Activated naive CD4-positive, alpha-beta T cell treated with anti-CD3 and anti-CD28 coated beads, Interleukin-2, amount 50 U/mL, for 16 hours (primary cell): ENCODE data around the gene IFT88.

Experiments used
- DNase-seq: peaks from one replicate; pipeline ENCODE4 v3.0.0-alpha.2; 2020

IFT88 gene

DNA sequence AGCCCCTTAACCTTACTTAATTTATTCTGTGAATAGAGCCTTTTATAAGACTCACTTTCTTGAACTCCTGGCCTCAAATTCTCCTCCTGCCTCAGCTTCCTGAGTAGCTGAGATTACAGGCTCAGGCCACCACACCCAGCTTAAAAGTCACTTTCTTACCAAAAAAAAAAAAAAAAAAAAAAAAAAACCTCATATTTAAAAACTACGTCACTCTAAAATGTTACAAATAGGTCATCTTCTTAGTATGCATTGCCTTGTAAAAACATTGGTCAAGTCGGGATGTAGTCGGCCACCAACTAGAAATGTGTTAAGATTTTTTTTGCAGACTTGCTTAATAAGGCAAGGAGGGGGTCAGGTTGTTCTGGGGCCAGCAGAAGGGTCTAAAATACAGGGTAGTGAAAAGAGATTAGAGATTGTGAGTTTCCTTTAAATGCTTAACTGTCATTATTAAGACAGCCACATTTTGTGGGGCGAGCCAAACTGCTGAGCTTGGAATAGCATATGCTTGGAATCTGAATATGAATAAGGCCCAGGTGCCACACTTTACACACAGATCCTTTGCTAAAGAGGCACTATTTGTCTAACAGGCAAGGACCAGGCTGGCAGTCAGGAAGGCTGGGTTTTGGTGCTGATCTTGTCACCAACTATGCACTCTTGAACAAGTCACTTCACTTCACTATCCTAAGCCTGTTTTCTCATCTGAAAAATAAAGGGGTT is 120.1 kb downstream of the IFT88 start:
- DNase-seq: no peak

DNA sequence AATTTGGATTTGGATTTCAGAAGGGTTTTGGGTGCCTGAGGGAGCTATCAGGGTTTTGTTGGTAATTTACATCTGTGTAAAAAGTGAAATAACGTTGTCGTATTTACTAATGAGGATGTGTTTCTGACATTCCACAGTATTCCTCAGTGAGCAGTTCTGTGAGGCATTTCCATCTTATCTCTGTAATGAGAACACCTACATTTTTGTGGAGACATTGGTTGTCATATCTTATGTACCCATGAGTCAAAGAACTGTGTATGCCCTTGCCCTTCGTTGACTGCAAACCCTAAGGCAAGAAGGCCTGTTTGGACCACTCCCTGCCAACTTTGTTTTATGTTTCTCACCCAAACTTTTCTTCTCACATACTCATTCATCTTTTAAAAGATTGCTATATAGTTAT is 122.3 kb downstream of the IFT88 start:
- DNase-seq: no peak

DNA sequence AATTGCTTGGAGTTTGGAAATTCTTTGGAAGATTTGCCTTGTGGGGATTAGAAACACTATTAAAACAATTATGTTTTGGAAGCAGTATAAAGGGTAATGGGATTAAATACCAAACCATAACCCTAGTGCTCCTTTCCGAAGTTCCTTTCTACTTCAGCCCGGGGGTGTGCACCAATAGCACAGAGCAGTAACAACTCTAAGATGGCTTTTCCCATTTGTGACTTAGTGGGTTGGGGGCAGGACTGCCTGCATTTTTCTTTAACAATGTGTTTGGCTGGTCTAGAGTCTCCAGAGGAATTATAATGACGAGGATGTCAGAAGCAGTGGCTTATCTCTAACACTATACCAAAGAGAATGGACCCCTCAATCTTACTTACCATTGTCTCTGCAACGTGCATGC is 124.7 kb downstream of the IFT88 start:
- DNase-seq: no peak

DNA sequence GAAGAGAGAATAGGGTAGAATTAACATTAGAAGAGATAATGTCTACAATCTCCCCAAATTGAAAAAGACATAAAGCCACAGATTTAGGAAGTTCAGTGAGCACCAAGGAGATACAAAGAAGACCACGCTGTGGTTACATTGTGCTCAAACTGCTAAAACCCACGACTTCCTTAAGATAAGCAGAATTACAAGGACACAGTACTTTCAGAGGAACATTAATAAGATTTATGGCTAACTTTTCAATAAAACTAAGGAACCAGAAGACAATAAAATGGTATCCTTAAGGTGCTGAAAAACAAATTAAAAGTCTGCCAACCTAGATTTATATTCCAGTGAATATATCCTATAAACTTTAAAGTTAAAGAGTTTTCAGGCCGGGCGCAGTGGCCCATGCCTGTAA is 129.1 kb downstream of the IFT88 start:
- DNase-seq: no peak

DNA sequence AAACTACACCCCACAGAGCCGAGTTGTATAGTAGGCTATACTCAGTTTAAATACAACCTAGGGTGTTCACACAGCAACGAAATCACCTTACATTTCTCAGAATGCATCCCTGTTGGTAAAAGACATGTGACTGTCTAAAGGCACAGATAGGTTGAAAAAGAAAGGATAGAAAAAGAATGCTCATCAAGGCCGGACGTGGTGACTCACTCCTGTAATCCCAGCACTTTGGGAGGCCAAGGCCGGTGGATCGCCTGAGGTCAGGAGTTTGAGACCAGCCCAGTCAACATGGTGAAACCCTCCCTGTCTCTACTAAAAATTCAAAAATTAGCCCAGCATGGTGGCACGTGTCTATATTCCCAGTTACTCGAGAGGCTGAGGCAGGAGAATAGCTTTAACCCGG is 132.8 kb downstream of the IFT88 start:
- DNase-seq: no peak

DNA sequence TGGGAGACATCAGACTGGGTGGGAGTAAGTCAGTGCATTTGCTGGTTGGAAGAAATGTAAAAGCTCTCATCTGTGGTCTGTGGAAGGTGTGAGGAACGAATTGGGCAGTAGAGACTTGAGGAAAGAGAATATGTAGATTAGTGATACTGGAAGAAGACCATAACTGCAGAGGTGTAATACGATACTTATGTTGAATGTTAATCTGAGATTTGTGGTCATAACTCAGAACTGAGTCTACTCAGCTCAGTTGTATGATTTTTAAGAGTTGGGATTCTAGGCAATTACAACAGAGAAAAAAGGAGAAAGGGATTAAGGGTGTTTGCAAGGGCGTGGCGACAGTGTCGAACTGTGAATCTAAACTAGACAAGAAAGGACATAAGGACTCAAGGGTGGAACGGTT is 133.3 kb downstream of the IFT88 start:
- DNase-seq: no peak

DNA sequence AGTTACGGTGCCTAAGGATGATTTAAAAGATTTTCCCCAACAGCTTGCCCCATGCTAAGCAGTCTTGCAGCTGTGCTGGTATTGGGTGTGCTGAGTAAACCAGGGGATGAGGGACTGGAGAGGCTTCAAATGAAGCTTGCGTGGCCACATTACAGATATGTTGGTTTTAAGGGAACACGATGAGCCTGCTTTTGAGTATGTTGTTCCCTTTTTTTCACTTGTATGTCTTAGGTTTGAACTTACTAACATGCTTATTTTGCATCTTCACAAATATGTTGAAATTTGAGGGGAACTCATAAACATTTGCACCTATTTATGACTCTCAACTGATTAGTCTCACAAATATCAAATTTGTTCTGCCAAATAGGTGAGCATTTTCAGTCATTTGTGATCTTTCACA is 134.5 kb downstream of the IFT88 start:
- no peak for DNase-seq

DNA sequence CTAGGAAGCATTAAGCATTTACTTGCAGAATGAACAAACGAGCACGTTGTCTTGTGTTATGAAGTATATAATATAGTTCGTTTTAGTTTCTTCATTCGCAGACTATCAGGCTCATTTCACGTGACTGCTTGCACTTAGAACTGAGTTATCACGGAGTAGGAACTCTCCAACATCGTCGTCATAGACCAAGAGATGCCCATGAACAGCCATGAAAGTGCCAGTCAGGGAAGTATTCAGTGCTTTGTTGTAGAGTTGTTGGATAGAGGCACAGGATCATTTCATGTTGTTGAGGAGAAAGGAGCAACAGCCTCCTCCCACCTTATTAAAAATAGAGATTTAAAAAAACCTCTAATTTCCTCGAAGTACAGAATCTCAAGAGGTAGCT is 135.6 kb downstream of the IFT88 start:
- DNase-seq: no peak

DNA sequence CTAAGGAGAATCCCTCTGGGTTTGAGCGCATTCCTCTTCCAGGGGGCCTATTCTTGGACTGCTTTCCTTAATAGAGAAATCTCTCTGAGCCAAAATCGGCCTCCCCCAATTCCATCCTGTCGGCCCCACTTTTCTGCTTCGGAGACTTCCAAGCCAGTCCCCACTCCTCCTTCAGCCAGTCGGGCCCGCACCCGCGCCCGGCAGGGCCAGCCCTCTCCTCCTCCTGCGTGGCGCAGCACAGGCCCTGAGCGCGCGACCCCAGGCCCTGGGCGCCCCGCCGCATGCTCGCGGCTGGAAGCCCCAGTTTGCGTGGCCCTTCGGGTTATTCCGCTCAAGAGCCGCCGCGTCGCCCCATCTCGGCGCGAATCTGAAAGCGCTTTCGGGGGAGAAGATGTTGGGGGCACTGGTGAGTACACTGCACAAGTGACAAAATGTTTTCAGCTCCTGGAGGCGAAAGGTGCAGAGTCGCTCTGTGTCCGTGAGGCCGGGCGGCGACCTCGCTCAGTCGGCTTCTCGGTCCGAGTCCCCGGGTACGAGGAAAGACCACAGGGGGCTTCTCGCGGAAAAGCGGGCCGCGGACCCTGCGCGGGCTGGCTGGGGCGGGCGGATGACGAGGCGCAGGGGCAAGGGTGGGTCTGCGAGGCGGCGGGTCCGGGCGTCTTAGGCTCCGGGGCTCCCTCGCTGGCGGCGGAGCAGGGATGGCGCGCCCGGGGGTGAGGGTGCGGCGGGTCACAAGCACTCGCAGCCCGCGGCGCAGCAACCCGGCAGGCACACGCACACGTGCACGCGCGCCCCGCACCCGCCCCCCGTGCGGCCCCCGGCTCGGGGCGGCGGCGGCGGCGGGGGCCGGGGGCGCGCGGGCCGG is 136.2 kb downstream of the IFT88 start, which contains the start of gene IL17D:
Gene IL17D, plus strand, starts transcription at position 785 of the 865 bp plus-strand sequence. CDS start 303 bp downstream, outside the sequence.
- peak; percentile 53 for DNase-seq

DNA sequence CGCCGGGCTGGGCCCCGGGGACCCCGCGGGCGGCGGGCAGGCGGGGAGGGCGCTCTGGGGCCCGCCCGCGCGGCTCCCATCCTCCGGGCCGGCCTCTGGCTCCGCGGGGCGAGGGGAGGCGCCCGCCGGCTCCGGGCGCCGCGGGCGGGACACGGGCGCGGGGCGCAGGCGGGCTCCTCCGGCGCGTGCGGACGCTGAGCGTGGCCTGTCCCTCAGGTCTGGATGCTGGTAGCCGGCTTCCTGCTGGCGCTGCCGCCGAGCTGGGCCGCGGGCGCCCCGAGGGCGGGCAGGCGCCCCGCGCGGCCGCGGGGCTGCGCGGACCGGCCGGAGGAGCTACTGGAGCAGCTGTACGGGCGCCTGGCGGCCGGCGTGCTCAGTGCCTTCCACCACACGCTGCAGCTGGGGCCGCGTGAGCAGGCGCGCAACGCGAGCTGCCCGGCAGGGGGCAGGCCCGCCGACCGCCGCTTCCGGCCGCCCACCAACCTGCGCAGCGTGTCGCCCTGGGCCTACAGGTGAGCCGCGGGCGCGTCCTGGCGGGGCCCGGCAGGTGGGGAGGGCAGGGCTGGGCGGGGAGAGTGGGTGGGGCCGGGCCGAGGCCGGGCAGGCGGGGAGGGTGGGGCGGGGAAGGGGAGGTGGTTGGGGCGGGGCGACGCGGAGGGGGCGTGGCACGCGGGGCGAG is 137.0 kb downstream of the IFT88 start:
- peak; percentile 82 for DNase-seq

DNA sequence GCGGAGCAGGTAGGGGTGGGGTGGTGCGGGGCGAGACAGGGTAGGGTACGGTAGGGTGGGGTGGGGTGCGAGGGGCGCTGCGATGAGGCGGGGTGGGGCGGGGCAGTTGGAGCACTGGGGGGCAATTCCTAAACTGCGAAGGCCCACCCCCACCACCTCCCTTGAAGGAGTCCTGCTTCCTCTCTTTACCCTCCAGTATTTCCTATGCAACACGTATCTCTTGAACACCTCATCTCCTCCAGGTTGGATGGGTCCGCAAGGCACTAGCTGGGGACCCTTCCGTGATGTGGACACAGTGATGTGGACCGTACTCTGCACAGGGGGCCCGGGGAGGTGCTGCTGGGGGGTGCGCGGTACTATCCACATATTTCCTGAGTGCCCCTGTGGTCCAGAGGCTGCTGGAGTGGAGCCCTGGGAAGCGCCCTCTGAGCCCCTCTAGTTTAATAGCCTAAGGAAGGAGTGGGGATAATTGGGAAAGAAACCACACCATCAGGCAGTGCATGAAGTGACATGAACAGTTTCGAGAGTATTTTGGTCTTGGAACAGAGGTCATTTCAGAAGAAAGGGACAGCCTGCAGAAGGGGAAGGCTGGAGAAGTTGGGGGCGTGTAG is 137.6 kb downstream of the IFT88 start:
- no peak for DNase-seq

DNA sequence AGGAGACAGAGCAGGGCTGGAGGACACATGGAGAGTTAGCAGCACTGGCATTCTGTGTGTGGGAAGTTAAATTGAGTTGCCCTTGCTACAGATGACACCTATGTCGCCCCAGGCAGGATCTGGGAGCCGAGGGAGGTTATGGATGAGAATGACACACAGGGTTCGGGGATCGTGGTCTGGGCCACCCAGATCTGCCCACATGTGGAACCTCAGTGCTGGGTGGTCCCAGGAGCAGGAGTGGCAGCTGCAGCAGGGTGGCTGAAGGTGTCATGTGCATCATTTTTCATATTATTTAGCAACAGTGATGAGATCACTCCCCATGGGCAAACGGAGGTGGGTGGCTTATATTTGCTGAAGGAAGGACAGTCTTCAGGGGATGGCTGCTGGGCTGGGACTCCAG is 139.7 kb downstream of the IFT88 start:
- no peak for DNase-seq

DNA sequence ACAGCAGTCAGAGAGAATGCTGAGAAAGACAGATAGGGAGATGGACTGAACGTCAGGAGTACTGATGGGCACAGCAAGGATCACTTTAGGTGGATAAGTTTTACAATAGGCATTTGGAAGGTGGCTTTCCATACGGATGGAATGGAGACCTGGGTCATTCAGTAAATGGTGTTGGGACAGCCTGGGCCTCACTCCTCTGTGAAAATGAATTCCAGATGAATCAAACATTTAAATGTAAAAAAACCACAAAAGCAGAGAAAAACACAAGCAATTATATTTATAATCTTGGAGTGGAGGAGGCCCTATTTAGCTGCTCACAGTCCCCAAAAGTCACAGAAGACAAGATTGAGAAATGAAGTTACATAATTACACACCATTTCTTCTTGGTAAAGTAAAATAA is 141.3 kb downstream of the IFT88 start:
- DNase-seq: no peak

DNA sequence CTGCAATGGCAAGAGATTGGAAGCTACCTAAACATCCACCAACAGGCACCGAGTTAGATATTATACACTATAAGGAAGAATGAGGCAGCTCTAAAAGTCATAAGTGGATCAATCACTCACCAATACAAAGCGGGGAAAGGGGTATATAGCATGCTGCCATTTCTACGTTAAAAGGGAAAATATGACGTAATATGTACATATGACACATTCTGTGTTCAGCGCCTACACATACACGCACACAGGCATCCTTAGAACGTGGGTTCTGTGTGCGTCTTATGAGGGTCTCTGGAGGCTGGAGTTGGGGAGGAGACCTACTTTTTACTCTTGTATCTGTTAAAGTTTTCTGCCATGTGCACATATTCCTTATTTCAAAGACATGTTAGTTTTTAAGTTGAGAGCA is 142.4 kb downstream of the IFT88 start:
- no peak for DNase-seq

DNA sequence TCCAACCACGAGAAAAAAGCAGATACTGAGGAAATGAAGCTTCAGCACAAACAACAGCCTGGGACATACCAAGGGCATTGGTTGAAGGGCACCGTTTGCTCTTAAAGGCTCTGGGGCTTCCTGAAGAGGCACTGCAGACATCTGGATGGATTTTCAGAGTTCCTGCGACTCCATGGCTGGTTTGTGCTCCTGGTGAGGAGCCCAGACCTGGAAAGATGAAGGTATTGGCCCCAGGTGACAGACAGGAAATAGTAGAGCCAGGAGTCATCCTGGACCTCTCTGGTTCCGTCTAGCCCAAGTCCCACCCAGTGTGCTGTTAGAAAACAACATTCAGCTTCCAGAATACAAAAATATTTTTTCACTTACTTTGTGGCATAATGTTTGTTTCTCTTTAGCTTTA is 142.8 kb downstream of the IFT88 start:
- DNase-seq: no peak

DNA sequence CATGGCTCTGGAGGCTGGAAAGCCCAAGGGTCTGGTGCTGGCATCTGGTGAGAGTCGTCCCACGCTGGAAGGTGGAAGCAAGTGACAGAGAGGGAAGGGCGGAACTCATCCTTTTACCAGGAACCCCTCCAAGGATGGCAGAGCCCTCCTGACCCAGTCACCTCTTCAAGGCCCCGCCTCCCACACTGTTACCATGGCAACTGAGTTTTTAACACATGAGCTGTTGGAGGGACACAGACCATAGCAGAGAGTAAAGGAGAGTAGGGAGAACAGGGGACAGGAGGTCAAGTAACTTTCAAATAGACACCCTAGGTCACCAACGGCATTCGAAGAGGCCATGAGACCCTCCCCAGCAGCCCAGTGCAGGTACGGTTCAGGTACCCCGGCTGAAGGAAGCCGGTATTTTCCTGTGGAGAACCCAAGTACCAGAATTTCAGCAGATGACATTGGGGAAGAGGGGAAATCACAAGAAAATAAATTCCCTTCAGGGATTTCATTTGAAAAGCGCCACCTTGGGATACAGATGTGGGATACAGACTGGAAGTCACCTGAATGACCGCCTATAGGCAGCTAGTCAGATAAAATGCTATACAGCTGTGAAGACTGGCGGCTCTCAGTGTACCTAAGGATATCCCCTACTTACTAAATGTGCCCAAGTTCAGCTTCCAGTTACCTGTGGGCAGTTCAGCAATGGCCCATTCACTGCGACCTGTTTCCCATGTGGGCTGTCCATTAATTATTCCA is 144.5 kb downstream of the IFT88 start:
- no peak for DNase-seq

DNA sequence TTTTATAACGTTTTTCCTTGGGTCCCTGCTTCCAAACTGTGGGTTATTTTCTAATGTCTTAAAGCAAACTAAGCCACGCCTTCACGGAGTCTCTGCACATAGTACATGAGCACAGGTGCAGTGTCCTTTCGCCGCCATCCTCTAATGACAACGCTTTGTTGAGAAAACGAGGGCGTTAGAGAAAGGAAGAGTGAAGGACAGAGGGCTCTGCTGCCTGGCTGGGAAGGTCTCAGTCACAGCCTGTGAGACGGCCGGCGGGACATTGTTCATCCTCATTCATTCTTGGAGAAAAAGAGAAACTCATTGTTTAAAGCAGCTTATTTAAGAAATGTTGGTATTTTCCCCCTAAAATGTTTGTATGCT is 146.0 kb downstream of the IFT88 start:
- no peak for DNase-seq

DNA sequence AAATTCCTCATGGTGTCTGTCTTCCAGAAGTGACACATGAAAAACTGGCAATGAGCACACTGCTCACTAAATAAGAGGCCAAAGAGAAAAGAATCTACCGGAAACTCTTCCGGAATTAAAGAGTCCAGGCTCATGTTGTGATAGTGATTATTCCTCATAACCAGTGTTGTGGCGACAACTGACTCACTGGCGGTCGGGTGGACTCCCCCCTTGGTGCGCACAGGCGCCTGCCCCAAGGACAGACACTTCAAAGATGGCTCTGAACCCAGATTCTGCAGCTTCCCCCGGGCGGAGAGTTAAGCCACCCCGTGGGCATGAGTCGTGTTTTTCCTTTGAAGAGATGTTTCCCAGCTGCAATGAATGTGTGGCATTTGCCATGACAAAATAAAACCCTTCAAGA is 146.8 kb downstream of the IFT88 start:
- no peak for DNase-seq

DNA sequence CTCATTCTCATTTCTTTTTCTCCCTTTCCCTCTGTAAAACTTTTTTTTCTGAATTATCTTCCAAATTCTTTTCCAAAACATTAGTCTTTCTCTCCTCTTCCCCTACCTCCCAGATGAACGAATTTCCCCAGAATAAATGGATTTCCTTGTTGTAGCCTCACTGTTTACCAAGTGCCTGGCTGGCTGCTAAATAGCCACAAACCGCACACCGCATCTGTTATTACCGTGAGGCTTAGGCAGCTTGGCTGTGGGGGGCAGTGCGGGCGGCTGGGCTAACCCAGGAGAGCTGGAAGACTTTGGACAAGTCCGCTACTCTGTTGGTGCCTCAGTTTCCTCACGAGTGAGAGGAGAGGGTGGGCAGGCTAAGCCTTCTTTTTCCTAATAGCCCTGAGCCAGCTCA is 147.2 kb downstream of the IFT88 start:
- DNase-seq: no peak

DNA sequence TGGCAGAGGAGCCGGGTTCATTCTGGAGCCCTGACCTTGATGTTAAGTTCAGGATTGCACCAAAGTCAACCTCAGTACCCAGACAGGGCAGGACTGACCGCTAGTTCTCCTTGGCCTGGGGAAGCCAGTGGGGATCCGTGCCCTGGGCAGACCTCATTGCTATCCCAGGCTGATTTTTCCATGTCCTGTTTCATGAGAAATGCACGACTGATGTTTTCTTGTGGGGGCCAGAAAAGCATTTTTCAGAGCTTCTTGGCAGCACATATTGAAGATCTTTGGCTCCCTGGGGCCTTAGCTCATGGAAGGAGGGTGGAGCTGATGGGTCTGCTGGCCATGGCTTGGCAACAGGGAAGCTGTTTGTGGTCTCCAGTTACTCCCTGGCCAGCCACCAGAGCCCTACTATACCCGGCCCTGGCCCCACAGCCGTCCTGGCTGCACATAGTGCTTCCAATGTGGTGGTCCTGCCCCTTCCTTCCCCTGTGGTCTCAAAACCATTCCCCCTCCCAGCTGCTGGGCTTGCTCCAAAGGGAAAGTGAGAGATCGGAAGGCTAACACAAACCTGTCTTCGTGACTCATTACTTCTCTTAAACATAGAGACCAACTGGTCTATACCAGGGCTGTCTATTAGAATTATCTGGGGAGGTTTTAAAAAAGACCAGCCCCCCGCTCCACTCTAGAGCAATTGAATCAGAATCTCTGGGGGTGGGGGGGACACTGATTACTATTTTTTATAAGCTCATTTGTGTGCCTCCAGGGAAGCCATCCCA is 147.8 kb downstream of the IFT88 start:
- DNase-seq: no peak

DNA sequence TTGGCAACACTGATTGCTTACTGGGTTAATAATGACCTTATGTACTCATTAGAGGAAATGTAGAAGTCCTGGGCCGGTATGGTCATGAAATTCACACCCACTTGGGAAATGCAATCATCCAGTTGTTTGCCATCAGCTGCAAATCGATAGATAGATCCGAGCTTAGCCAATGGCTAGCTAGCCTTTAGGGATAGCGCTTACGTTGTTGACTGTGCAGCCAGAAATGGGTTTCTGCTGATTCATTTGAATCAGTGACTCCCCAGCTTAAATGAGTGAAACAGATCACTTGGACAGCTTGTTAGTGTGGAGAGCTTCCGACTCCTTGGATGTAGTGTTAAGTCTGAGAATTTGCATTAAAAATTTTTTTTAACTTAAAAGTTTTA is 148.4 kb downstream of the IFT88 start:
- no peak for DNase-seq

DNA sequence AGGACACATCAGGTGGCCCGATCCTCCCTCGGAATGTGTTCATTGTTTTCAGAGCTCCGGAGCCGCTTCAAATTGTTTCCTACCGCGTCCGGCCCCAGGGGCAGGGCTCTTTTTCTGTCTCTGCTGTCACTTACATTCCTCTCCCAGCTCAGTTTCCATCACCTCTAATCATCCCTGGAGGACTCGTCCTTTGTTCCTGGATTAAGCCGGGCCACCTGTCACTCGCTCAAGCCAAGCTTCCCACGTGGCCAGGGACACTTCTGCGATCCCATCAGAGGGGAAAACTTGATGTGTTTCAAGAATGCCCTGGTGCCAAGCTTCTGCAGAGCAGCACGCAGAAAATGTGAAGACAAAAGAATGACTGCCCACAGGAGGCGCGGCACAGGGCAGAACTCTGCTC is 150.0 kb downstream of the IFT88 start:
- DNase-seq: no peak
